ENCODE results near the gene MED17. TPM values are rescaled to one million over a fixed set of nuclear protein-coding genes. Genes with fewer than 3 reads are reported as not detected.

MED17 gene
- total and polyA plus RNA-seq, 4 donors: 9.2 to 56.8 (median 20.4) TPM

DNA sequence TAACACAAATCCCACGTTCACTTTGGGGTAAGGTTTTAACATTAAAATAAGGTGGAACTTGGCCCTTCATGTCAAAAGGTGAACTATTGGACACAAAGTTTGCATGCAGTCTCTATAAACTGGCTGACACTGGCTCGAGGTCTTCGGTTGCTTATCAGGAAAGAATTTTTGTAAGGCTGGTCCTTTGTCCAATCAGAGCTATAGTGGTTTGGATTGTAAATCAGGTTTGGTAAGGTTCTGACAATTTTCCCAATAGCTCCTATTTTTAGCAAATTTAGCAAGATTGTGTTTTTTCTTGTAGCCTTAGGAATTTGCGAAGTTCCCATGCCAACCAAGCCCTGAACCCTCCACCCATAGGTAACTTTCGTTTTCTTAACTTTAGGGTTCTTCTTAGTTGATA is 17.6 kb upstream of the MED17 start:
- 74 to 87% methylated on average over 5 of the region's 5 CpGs for WGBS, 2 donors
- ATAC-seq (ENCODE audit: insufficient read depth, low FRiP score) (no peak), DNase-seq (peak in 2 of 3 donors; percentile 49 to 62)
- Histone ChIP-seq H3K27ac (ENCODE audit: low read depth in 1 of 2, low read length in 1 of 2) (no peak overlapping the region), H3K4me1 (ENCODE audit: control insufficient read depth in 5 of 5, insufficient read depth in 5 of 5, low read length in 5 of 5) (peaks cover 0 to 3% (median 0%) of the 10 kb centered on the region in 5 donors), H3K27me3 (ENCODE audit: control insufficient read depth in 3 of 3, insufficient read depth in 3 of 3, low read length in 2 of 3) (no peaks in the 10 kb centered on the region), H3K9ac (ENCODE audit: insufficient read depth in 1 of 2, low read length in 2 of 2) (no peak overlapping the region), H3K36me3 (ENCODE audit: control insufficient read depth in 4 of 4, insufficient read depth in 4 of 4, low read length in 4 of 4) (peaks cover 0 to 13% (median 9%) of the 10 kb centered on the region in 4 donors), H3K9me3 (ENCODE audit: control insufficient read depth in 4 of 4, insufficient read depth in 3 of 4, low read length in 3 of 4) (no peaks in the 10 kb centered on the region), H3K4me3 (no peak overlapping the region)
- TF ChIP-seq, protein P1, sequence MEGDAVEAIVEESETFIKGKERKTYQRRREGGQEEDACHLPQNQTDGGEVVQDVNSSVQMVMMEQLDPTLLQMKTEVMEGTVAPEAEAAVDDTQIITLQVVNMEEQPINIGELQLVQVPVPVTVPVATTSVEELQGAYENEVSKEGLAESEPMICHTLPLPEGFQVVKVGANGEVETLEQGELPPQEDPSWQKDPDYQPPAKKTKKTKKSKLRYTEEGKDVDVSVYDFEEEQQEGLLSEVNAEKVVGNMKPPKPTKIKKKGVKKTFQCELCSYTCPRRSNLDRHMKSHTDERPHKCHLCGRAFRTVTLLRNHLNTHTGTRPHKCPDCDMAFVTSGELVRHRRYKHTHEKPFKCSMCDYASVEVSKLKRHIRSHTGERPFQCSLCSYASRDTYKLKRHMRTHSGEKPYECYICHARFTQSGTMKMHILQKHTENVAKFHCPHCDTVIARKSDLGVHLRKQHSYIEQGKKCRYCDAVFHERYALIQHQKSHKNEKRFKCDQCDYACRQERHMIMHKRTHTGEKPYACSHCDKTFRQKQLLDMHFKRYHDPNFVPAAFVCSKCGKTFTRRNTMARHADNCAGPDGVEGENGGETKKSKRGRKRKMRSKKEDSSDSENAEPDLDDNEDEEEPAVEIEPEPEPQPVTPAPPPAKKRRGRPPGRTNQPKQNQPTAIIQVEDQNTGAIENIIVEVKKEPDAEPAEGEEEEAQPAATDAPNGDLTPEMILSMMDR (IDR thresholded peaks at IDR 0.05; ENCODE audit: control extremely low read depth, extremely low read depth): no peak

- H3K4me1 ChIP-seq (ENCODE audit: control insufficient read depth in 5 of 5, insufficient read depth in 5 of 5, low read length in 5 of 5): peaks cover 0 to 3% (median 0%) of the 10 kb centered on the region in 5 donors
- H3K9ac ChIP-seq (ENCODE audit: insufficient read depth in 1 of 2, low read length in 2 of 2): no peak overlapping the region
- H3K27me3 ChIP-seq (ENCODE audit: control insufficient read depth in 3 of 3, insufficient read depth in 3 of 3, low read length in 2 of 3): no peaks in the 10 kb centered on the region
- H3K27ac ChIP-seq (ENCODE audit: low read depth in 1 of 2, low read length in 1 of 2): no peak overlapping the region
- H3K4me3 ChIP-seq: no peak overlapping the region
- WGBS, 2 donors: 80 to 85% methylated on average over 3 of the region's 3 CpGs
- peaks cover 0 to 10% (median 7%) of the 10 kb centered on the region in 4 donors for H3K36me3 ChIP-seq (ENCODE audit: control insufficient read depth in 4 of 4, insufficient read depth in 4 of 4, low read length in 4 of 4)
- H3K9me3 ChIP-seq (ENCODE audit: control insufficient read depth in 4 of 4, insufficient read depth in 3 of 4, low read length in 3 of 4): peaks cover 0 to under 1% (median 0%) of the 10 kb centered on the region in 4 donors
- ATAC-seq (ENCODE audit: insufficient read depth, low FRiP score) (peak; percentile 66), DNase-seq (no peak)
- TF ChIP-seq, protein P1 (IDR thresholded peaks at IDR 0.05; ENCODE audit: control extremely low read depth, extremely low read depth): no peak
Measured at GRCh38 chr11:93767018-93767417, 17.1 kb upstream of the MED17 start.

GRCh38 chr11:93770160-93770559 is 13.9 kb upstream of the MED17 start:
- Histone ChIP-seq H3K27me3 (ENCODE audit: control insufficient read depth in 3 of 3, insufficient read depth in 3 of 3, low read length in 2 of 3) (no peaks in the 10 kb centered on the region), H3K27ac (ENCODE audit: low read depth in 1 of 2, low read length in 1 of 2) (no peak overlapping the region), H3K36me3 (ENCODE audit: control insufficient read depth in 4 of 4, insufficient read depth in 4 of 4, low read length in 4 of 4) (no peaks in the 10 kb centered on the region), H3K4me3 (no peak overlapping the region), H3K9me3 (ENCODE audit: control insufficient read depth in 4 of 4, insufficient read depth in 3 of 4, low read length in 3 of 4) (peaks cover 0 to 11% (median 0%) of the 10 kb centered on the region in 4 donors), H3K4me1 (ENCODE audit: control insufficient read depth in 5 of 5, insufficient read depth in 5 of 5, low read length in 5 of 5) (peaks cover 0 to 3% (median 0%) of the 10 kb centered on the region in 5 donors), H3K9ac (ENCODE audit: insufficient read depth in 1 of 2, low read length in 2 of 2) (no peak overlapping the region)
- TF ChIP-seq, protein P1 (IDR thresholded peaks at IDR 0.05; ENCODE audit: control extremely low read depth, extremely low read depth): no peak
- ATAC-seq (ENCODE audit: insufficient read depth, low FRiP score) (no peak), DNase-seq (no peak)
- 40 to 42% methylated on average over 1 of the region's 1 CpG for WGBS, 2 donors

DNA sequence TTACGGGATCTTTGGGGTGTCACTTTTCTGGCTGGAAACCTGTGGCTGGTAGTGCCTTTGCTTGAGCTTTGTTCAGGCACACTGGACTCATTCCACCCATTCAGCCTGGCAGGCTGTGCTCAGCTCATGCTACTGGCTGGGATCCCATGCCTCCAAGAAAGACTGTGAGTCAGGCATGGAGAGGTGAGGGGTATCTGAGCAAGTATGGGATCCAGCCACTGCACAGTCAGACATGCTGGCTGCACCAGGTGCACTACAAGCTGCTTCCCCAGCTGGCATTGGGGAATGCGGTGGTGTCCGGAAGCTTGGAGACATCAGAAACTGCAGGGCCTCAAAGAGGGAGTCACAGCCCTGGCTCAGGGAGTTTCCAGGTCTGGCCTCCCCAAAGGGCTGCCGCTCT is 12.0 kb upstream of the MED17 start:
- no peak for DNase-seq
- WGBS, 2 donors: 96 to 98% methylated on average over 4 of the region's 4 CpGs

More for the DNA sequence above, 12.0 kb upstream of the MED17 start:
- Histone ChIP-seq H3K27ac (ENCODE audit: low read depth in 1 of 2, low read length in 1 of 2) (no peak overlapping the region), H3K4me3 (no peak overlapping the region), H3K9ac (ENCODE audit: insufficient read depth in 1 of 2, low read length in 2 of 2) (no peak overlapping the region), H3K4me1 (ENCODE audit: control insufficient read depth in 5 of 5, insufficient read depth in 5 of 5, low read length in 5 of 5) (no peaks in the 10 kb centered on the region), H3K27me3 (ENCODE audit: control insufficient read depth in 3 of 3, insufficient read depth in 3 of 3, low read length in 2 of 3) (no peaks in the 10 kb centered on the region), H3K9me3 (ENCODE audit: control insufficient read depth in 4 of 4, insufficient read depth in 3 of 4, low read length in 3 of 4) (peaks cover 0 to 11% (median 0%) of the 10 kb centered on the region in 4 donors), H3K36me3 (ENCODE audit: control insufficient read depth in 4 of 4, insufficient read depth in 4 of 4, low read length in 4 of 4) (no peaks in the 10 kb centered on the region)
- ATAC-seq (ENCODE audit: insufficient read depth, low FRiP score): no peak
- TF ChIP-seq, protein P1 (IDR thresholded peaks at IDR 0.05; ENCODE audit: control extremely low read depth, extremely low read depth): no peak

Measured in lung (tissue), 12 donors.